Coronary artery (tissue), 2 donors: Measurements from ENCODE around the gene COX18.

Experiments
- DNase-seq: peaks from one replicate; pipeline ENCODE4 v3.0.0-alpha.2; 2017; ENCODE audit warnings: low spot score
- H3K27ac ChIP-seq, 2 donors: fragments of 200-600 bp; sonication (generic); one replicate each; pipeline ENCODE4 v1.5.1; 2016 to 2019
- H3K4me3 ChIP-seq: fragments of 200-600 bp; sonication (generic); 2 replicates; pipeline ENCODE4 v1.5.1; 2016; ENCODE audit warnings: mild to moderate bottlenecking, moderate library complexity
- TF ChIP-seq, protein P1 (sequence below): fragments of 200-600 bp; sonication (generic); IDR thresholded peaks from one replicate; pipeline ENCODE4 v1.5.1; 2019; ENCODE audit warnings: antibody characterized with exemption

Gene COX18

DNA sequence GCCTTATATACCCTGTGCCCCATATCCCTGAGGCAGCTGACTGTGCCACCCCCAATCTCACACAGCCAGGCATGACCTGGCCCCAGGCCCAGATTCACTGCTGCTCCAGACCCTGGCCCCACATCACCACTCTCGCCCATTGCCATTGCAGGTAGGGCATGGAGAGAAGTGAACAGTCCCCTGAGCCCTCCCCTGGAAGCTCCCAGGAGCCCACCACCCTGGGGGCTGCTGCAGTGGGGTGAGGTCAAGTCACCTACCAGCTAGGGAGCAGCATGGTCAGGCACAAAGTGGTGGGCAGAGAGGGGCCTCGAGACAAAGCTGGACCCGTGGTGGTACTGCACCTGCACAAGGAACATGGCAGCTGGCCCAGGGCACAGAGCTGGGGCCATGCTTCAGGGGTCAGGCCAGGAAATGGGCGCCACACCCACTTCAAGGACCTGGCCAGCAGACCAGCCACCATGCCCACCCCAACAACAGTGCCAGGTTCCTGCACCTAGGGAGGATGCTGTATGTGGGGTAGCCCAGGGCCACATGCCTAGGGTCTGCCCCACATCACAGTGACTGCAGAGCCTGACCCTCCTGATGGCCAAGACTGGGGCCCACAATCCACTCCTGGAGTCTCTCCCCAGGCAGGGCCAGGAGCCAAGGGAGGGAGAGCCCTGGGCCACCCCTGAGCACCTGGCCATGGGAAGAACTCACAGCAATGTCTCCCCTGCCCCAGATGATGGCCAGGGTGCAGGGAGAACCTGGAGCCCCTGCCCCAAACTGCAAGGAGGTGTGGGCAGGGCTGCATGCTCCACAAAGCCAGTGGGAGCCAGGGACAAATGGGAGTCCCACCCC, 58.5 kb downstream of the COX18 start:
- DNase-seq, result no peak
- no peak overlapping the region for H3K27ac ChIP-seq
- H3K4me3 ChIP-seq, result no peak overlapping the region
- TF ChIP-seq, protein P1, sequence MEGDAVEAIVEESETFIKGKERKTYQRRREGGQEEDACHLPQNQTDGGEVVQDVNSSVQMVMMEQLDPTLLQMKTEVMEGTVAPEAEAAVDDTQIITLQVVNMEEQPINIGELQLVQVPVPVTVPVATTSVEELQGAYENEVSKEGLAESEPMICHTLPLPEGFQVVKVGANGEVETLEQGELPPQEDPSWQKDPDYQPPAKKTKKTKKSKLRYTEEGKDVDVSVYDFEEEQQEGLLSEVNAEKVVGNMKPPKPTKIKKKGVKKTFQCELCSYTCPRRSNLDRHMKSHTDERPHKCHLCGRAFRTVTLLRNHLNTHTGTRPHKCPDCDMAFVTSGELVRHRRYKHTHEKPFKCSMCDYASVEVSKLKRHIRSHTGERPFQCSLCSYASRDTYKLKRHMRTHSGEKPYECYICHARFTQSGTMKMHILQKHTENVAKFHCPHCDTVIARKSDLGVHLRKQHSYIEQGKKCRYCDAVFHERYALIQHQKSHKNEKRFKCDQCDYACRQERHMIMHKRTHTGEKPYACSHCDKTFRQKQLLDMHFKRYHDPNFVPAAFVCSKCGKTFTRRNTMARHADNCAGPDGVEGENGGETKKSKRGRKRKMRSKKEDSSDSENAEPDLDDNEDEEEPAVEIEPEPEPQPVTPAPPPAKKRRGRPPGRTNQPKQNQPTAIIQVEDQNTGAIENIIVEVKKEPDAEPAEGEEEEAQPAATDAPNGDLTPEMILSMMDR, result no peak

DNA sequence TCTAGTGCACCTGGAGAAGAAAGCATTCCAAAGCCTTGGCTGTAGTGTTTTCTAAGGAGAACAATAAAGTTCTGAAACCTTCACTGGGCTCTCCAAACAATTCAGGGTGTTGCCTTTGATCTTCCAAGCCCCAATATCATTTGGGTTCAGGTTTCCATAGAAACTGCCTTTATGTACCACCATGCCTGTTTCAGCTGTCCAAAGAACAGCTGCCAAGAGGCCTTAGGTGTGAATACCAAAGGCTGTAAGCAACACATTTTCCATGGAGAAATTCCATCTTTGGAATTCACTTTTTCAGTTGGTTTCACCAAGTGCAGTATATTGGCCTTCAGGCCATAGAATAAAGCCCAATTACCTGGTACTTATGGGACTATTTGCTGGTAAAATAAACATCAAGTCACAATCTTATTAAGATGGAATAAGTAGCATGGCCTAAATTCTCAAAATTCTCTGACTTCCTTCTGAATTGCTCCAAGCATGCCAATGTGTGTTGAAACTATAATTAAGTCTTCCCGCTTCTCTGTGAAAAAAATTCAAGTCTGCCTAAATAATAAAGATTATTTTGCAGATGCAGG, 61.9 kb downstream of the COX18 start:
- H3K4me3 ChIP-seq, result no peak overlapping the region
- TF ChIP-seq, protein P1, result no peak
- DNase-seq, result no peak
- H3K27ac ChIP-seq, result no peak overlapping the region

DNA sequence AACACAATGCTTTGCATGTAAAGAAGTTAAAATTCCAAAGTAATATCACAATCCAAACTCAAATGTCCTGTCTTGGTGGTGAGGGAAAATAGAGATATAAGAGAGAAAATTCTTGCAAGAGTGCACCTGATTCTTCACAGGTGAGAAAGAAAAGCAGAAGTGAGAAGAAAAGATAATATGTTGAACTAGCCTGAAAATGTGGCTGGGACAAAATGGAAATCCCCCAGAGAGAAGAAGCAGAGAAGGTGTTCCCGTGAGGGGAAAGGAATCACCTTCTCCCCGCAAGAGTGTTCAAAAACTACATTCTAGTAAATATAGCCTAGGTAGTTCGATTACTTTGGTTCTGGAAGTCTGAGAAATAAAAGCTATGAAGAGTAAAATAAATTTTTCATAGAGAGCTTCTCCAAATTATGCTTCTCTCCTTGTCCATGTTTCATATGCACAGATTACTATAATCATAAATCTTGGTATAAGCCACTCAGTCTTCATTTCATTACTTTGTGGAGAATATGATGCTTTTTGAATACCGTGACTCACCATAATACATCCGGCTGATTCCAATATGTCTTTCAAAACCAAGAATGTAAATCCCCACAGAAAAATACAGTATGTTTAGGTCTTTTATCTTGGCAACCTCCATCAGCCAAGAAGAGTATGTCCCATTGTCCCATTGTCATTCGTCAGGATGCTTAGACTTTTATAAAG, 63.1 kb downstream of the COX18 start:
- no peak for DNase-seq
- TF ChIP-seq, protein P1, result no peak
- H3K27ac ChIP-seq, result no peak overlapping the region
- H3K4me3 ChIP-seq, result no peak overlapping the region

DNA sequence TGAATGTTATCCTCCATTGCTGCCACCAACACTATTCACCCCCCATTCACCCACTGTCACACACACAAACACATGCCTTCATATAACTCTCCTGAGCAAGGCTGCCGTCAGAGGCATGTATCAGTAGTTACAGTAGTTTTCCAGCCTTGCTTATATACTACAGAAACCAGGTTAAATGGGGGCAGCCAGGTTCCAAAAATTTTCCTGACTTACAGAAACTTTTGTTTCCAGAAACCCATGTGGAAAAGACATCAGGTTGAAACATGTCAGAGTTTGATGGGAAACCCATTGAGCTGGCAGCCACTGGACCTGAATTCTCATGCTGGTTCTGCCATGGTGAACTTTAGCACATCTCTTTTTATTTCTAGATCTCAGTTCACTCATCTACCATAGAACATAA, 64.0 kb downstream of the COX18 start:
- H3K27ac ChIP-seq, result no peak overlapping the region
- TF ChIP-seq, protein P1, result no peak
- H3K4me3 ChIP-seq, result no peak overlapping the region
- DNase-seq, result no peak
